HepG2 (cell line): ENCODE data around the gene TMEM114. TPM values are rescaled to one million over a fixed set of nuclear protein-coding genes. Genes with fewer than 3 reads are reported as not detected.
A peak's percentile ranks its signal among the peaks of the same experiment; 100 is the strongest.

Experiments used
- ATAC-seq: fragments of 200-7000 bp; cut with Tn5 transposase; 3 replicates; pipeline ENCODE4 v1.9.1; 2020; ENCODE audit warnings: mild to moderate bottlenecking, moderate library complexity
- BruUV-seq: library from RNA; stranded (reverse); fragments of 400-500 nt; replicated peaks from 2 replicates; lab custom pipeline; 2021; lab: Mats Ljungman, UMichigan
- CTCF ChIA-PET: fragments of 300-600 bp; formaldehyde crosslinking; extraction: SDS; loops from one replicate; lab custom pipeline; 2021; ENCODE audit warnings: low total read pairs, inconsistent platforms, low intra/inter-chr PET ratio; lab: Yijun Ruan, JAX
- POLR2A ChIA-PET: fragments of 350-600 bp; sonication (Branson Sonifier 250); formaldehyde crosslinking; loops from one replicate; lab custom pipeline; 2020; ENCODE audit warnings: antibody characterized with exemption, inconsistent platforms; lab: Yijun Ruan, JAX
- DNase-seq: peaks from one replicate; pipeline ENCODE4 v3.0.0-alpha.2; 2015; ENCODE audit warnings: low spot score
- FAIRE-seq: peaks from 3 replicates; lab custom pipeline; 2011; peaks lifted over from hg19 to GRCh38; lab: Jason Lieb, UNC
- H2AFZ ChIP-seq: one replicate; pipeline ENCODE4 v1.6.1; 2011; ENCODE audit warnings: low read length, inconsistent platforms
- H3K27ac ChIP-seq: fragments of 300-600 bp; 3 replicates; pipeline ENCODE4 v1.8.0; 2011; ENCODE audit warnings: mixed run types, mild to moderate bottlenecking, mixed read lengths, low read length, inconsistent platforms; ENCODE audit not compliant: insufficient read depth; ENCODE audit errors: extremely low read length
- H3K27me3 ChIP-seq, 2 experiments: fragments of 200-600 bp in 1 of 2; 2 replicates in 1 of 2; 3 replicates in 1 of 2; pipeline versions ENCODE4 v1.6.0 to v1.8.0; 2011; ENCODE audit warnings: low read length in 2 of 2, mild to moderate bottlenecking in 2 of 2, moderate library complexity in 2 of 2, inconsistent platforms in 1 of 2; ENCODE audit not compliant: insufficient read depth in 2 of 2, control insufficient read depth in 1 of 2
- H3K36me3 ChIP-seq, 2 experiments: fragments of 200-600 bp in 1 of 2; replicated peaks in 1 of 2; 2 replicates in 1 of 2; 3 replicates in 1 of 2; pipeline versions ENCODE4 v1.5.1 to v1.8.0; 2011; ENCODE audit warnings: low read length in 2 of 2, inconsistent platforms in 1 of 2; ENCODE audit not compliant: insufficient read depth in 2 of 2, control insufficient read depth in 1 of 2
- H3K4me1 ChIP-seq: 2 replicates; pipeline ENCODE4 v1.5.1; 2012; ENCODE audit warnings: low read length, inconsistent platforms; ENCODE audit not compliant: insufficient read depth
- H3K4me2 ChIP-seq: 2 replicates; pipeline ENCODE4 v1.6.0; 2011; ENCODE audit warnings: low read depth, low read length, inconsistent platforms
- H3K4me3 ChIP-seq, 3 experiments: fragments of 200-600 bp in 1 of 3; sonication (generic), shearing (Covaris generic) in 1 of 3; replicated peaks in 1 of 3; 2 replicates each; pipeline ENCODE4 v1.5.1; 2011 to 2016; ENCODE audit warnings: low read length in 3 of 3, inconsistent platforms in 2 of 3, low read depth in 2 of 3, mild to moderate bottlenecking in 2 of 3, control low read depth in 1 of 3, mixed read lengths in 1 of 3; ENCODE audit not compliant: insufficient read depth in 1 of 3
- H3K79me2 ChIP-seq: one replicate; pipeline ENCODE4 v1.6.1; 2011; ENCODE audit warnings: low read length, inconsistent platforms; ENCODE audit not compliant: insufficient read depth
- H3K9ac ChIP-seq: 2 replicates; pipeline ENCODE4 v1.6.0; 2011; ENCODE audit warnings: mild to moderate bottlenecking, low read depth, low read length, inconsistent platforms; ENCODE audit not compliant: insufficient read depth
- H3K9me3 ChIP-seq: 2 replicates; pipeline ENCODE4 v1.5.1; 2012; ENCODE audit warnings: mild to moderate bottlenecking, low read length
- H4K20me1 ChIP-seq: 2 replicates; pipeline ENCODE4 v1.6.0; 2011; ENCODE audit warnings: inconsistent platforms, mild to moderate bottlenecking, low read length, moderate library complexity; ENCODE audit not compliant: insufficient read depth
- ATF7 ChIP-seq, 2 experiments: fragments of 450-650 bp in 1 of 2; sonication (generic) in 1 of 2; formaldehyde crosslinking in 1 of 2; IDR thresholded peaks; 2 replicates each; pipeline versions ENCODE4 v1.4.0 to v1.6.1; 2016 to 2020; ENCODE audit warnings: antibody characterized with exemption in 1 of 2, mild to moderate bottlenecking in 1 of 2, missing genetic modification reagents in 1 of 2
- BATF2 ChIP-seq: sonication (generic); formaldehyde crosslinking; IDR thresholded peaks from 2 replicates; pipeline ENCODE4 v1.8.0; 2022; ENCODE audit warnings: mild to moderate bottlenecking, missing genetic modification reagents, moderate library complexity
- CEBPB ChIP-seq: IDR thresholded peaks from 2 replicates; pipeline ENCODE4 v1.6.1; 2011; ENCODE audit warnings: low read depth, low read length, improper control_type of control experiment, borderline replicate concordance
- SATB2 ChIP-seq: sonication (generic); formaldehyde crosslinking; IDR thresholded peaks from 2 replicates; pipeline ENCODE4 v1.5.0; 2020; ENCODE audit warnings: missing genetic modification reagents
- ZNF124 ChIP-seq: sonication (generic); formaldehyde crosslinking; IDR thresholded peaks from 2 replicates; pipeline ENCODE4 v1.4.0; 2020; ENCODE audit warnings: missing genetic modification reagents
- WGBS: methylation state at CpG from one replicate; pipeline ENCODE4 v1.1.6; 2017; ENCODE audit warnings: low lambda C conversion rate; 5-methylcytosine and 5-hydroxymethylcytosine counted together
- in situ Hi-C: cut with HindIII; loops from 2 replicates; pipeline ENCODE4 v1.10.0; 2017; ENCODE audit warnings: low pct_unique_long_range_greater_than_20kb; ENCODE audit not compliant: extremely low pct_ligation_motif_present
- intact Hi-C: fragments of 100-400 bp; cut with micrococcal nuclease; formaldehyde crosslinking; loops from one replicate; pipeline ENCODE4 v1.10.0; 2022; ENCODE audit not compliant: unreplicated experiment
- polyA plus RNA-seq, 8 experiments: library from polyadenylated mRNA; depleted of rRNA in 3 of 8; stranded (reverse) in 7 of 8; unstranded in 1 of 8; fragments of >200 nt; fragmentation: Illumina TruSeq in 4 of 8; extraction: Trizol in 4 of 8; gene quantifications; 2 replicates each; pipeline versions ENCODE4 v1.2.1 to v1.2.3, GENCODE V29; 2011 to 2016; ENCODE audit warnings: low read depth in 4 of 8, missing spikeins in 1 of 8, mixed read lengths in 1 of 8; ENCODE audit not compliant: insufficient read depth in 1 of 8
- total RNA-seq, 5 experiments: library from RNA; depleted of rRNA; stranded (reverse); fragments of >200 nt; fragmentation: Illumina TruSeq; extraction: Trizol; gene quantifications; 2 replicates each; pipeline ENCODE4 v1.2.3, GENCODE V29; 2016; ENCODE audit warnings: low read depth in 1 of 5

Gene TMEM114
- total and polyA plus RNA-seq, 2 of the 13 experiments (the other 11 are each of a cell fraction or from before 2014, with no cell fraction given): not detected

- TF ChIP-seq BATF2 (CRISPR knock-in tag): 0 out of 2 replicates have a peak, but pooled peaks have one; percentile 37
- TF ChIP-seq SATB2 (CRISPR knock-in tag): no peak
- Histone ChIP-seq H3K9me3 (no peaks in the 10 kb centered on the region), H3K4me2 (no peak overlapping the region), H3K36me3 (peaks cover 45 to 74% of the 10 kb centered on the region in 2 experiments), H3K27me3 (peaks cover 0 to 3% of the 10 kb centered on the region in 2 experiments; a peak in 1 of 5 replicates), H3K9ac (no peak overlapping the region), H2AFZ (no peak overlapping the region), H3K4me1 (peaks cover 47% of the 10 kb centered on the region), H3K27ac (no peak overlapping the region), H4K20me1 (0 out of 2 replicates have a peak, but pooled peaks cover 8% of the 10 kb centered on the region), H3K4me3 (no peak overlapping the region), H3K79me2 (peaks cover 34% of the 10 kb centered on the region)
- POLR2A ChIA-PET: no interaction called here
- no TSS peak for BruUV-seq
- intact Hi-C loops: no loop called here
- CTCF ChIA-PET: no interaction called here
- in situ Hi-C loops: no loop called here
- DNase-seq: no peak
- no peak for ATAC-seq
- WGBS: 95% methylated on average over 8 of the region's 8 CpGs
- FAIRE-seq: no peak
These were observed 36.6 kb upstream of the TMEM114 start for GRCh38 chr16:8626946-8627345.

GRCh38 chr16:8625491-8626087, 35.3 kb upstream of the TMEM114 start:
- Histone ChIP-seq H3K9me3 (no peaks in the 10 kb centered on the region), H3K4me2 (no peak overlapping the region), H3K36me3 (peaks cover 39 to 60% of the 10 kb centered on the region in 2 experiments), H3K4me1 (peaks cover 46% of the 10 kb centered on the region), H3K27me3 (peaks cover 0 to 6% of the 10 kb centered on the region in 2 experiments; a peak in 1 of 5 replicates), H4K20me1 (0 out of 2 replicates have a peak, but pooled peaks cover 5% of the 10 kb centered on the region), H2AFZ (no peak overlapping the region), H3K27ac (no peak overlapping the region), H3K9ac (no peak overlapping the region), H3K79me2 (peaks cover 38% of the 10 kb centered on the region), H3K4me3 (no peak overlapping the region)
- TF ChIP-seq ZNF124 (CRISPR knock-in tag) (no peak), ATF7 (IDR thresholded peaks at IDR 0.05) (no peak), ATF7 (CRISPR knock-in tag; IDR thresholded peaks at IDR 0.05) (no peak), CEBPB (peak; percentile 57)
- CTCF ChIA-PET: no interaction called here
- 97% methylated on average over 10 of the region's 10 CpGs for WGBS
- intact Hi-C loops: no loop called here
- FAIRE-seq: no peak
- no TSS peak for BruUV-seq
- DNase-seq: no peak
- in situ Hi-C loops: no loop called here
- ATAC-seq: no peak
- POLR2A ChIA-PET: no interaction called here
